ENCODE data around the gene UBXN6.
A peak's percentile ranks its signal among the peaks of the same experiment; 100 is the strongest.

The UBXN6 gene

GRCh38 chr19:4493104-4493928 is 35.7 kb upstream of the UBXN6 start:
- DNase-seq: no peak

- no peak for DNase-seq
Measured at GRCh38 chr19:4492337-4493103, 34.9 kb upstream of the UBXN6 start.

GRCh38 chr19:4491446-4491845 is 33.9 kb upstream of the UBXN6 start:
- no peak for DNase-seq

- DNase-seq: no peak
Measured at GRCh38 chr19:4488496-4488895, 30.9 kb upstream of the UBXN6 start.

GRCh38 chr19:4487572-4487971 is 30.0 kb upstream of the UBXN6 start:
- no peak for DNase-seq

GRCh38 chr19:4483385-4483784 is 25.8 kb upstream of the UBXN6 start:
- no peak for DNase-seq

- DNase-seq: no peak
Measured at GRCh38 chr19:4482721-4483364, 25.2 kb upstream of the UBXN6 start.

- no peak for DNase-seq
Measured at GRCh38 chr19:4477034-4477801, 19.6 kb upstream of the UBXN6 start.

- peak; percentile 78 for DNase-seq
Measured at GRCh38 chr19:4474514-4475022, 17.0 kb upstream of the UBXN6 start.

- DNase-seq: no peak
Measured at GRCh38 chr19:4473763-4474513, 16.3 kb upstream of the UBXN6 start.

- no peak for DNase-seq
Measured at GRCh38 chr19:4473011-4473762, 15.6 kb upstream of the UBXN6 start.

- DNase-seq: no peak
Measured at GRCh38 chr19:4472174-4472974, 14.8 kb upstream of the UBXN6 start, which contains the start of gene HDGFL2. Gene HDGFL2 (plus strand): TSS chr19:4472297. CDS start chr19:4472351, 54 bp downstream.

GRCh38 chr19:4471403-4472173 is 14.0 kb upstream of the UBXN6 start:
- DNase-seq: peak; percentile 99

GRCh38 chr19:4467835-4468234 is 10.2 kb upstream of the UBXN6 start:
- no peak for DNase-seq

GRCh38 chr19:4464815-4465581 is 7.4 kb upstream of the UBXN6 start:
- DNase-seq: peak; percentile 3

GRCh38 chr19:4456843-4457653 is 546 bp downstream of the UBXN6 start:
- DNase-seq: peak; percentile 87

- peak; percentile 68 for DNase-seq
Measured at GRCh38 chr19:4456476-4456842, 1.1 kb downstream of the UBXN6 start.
